Astrocyte of the cerebellum (primary cell): ENCODE data around the gene TSEN15.
"Not testable (repeated sequence)": the region's sequence is repeated elsewhere in the genome, so short reads cannot be mapped to it uniquely, and the experiment has no call there.

Experiments
- DNase-seq: peaks from one replicate; pipeline ENCODE4 v3.0.0-alpha.2; 2011; ENCODE audit warnings: low read depth
- H3K4me3 ChIP-seq: 2 replicates; pipeline ENCODE4 v1.5.1; 2011; ENCODE audit warnings: mild to moderate bottlenecking, low read depth, low read length, moderate library complexity
- in situ Hi-C: cut with HindIII; loops from 2 replicates; pipeline ENCODE4 v1.10.0; 2017; ENCODE audit warnings: low sequenced_read_pairs
- TF ChIP-seq, protein P1 (sequence below): IDR thresholded peaks from 2 replicates; pipeline ENCODE4 v1.5.1; 2012; ENCODE audit warnings: low read length, low read depth, moderate library complexity, mild to moderate bottlenecking; ENCODE audit errors: missing control alignments

Gene TSEN15

DNA sequence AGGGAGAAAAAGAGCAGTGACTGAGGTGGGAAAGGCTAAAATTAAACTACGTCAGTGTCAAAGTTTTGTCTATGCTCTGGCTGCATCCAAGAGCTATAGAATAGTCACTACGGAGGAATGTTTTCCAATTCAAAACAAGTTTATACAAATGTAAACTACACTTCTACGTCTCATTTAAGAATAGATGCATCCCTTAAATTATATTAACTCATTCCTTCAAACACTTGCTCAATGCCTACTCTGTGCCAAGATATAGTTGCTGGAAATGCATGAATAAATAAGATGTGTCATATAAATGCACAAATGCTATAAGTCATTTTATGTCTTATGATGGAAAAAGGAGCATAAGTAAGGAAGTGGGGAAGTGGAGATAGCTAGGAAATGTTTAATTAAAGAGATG is 9.8 kb upstream of the TSEN15 start:
- no peak overlapping the region for H3K4me3 ChIP-seq
- TF ChIP-seq, protein P1, sequence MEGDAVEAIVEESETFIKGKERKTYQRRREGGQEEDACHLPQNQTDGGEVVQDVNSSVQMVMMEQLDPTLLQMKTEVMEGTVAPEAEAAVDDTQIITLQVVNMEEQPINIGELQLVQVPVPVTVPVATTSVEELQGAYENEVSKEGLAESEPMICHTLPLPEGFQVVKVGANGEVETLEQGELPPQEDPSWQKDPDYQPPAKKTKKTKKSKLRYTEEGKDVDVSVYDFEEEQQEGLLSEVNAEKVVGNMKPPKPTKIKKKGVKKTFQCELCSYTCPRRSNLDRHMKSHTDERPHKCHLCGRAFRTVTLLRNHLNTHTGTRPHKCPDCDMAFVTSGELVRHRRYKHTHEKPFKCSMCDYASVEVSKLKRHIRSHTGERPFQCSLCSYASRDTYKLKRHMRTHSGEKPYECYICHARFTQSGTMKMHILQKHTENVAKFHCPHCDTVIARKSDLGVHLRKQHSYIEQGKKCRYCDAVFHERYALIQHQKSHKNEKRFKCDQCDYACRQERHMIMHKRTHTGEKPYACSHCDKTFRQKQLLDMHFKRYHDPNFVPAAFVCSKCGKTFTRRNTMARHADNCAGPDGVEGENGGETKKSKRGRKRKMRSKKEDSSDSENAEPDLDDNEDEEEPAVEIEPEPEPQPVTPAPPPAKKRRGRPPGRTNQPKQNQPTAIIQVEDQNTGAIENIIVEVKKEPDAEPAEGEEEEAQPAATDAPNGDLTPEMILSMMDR, result no peak
- DNase-seq, result no peak
- in situ Hi-C loops, result no loop called here

DNA sequence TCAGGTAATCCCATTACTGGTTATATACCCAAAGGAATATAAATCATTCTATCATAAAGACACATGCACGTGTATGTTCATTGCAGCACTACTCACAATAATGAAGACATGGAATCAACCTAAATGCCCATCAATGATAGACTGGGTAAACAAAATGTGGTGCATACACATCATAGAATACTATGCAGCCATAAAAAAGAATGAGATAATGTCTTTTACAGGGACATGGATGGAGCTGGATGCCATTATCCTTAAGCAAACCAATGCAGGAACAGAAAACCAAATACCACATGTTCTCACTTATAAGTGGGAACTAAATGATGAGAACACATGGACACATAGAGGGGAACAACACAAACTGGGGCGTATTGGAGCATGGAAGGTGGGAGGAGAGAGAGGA is 8.2 kb upstream of the TSEN15 start:
- DNase-seq, H3K4me3 ChIP-seq, in situ Hi-C loops: not testable (repeated sequence)

GRCh38 chr1:184044603-184045376 is 6.7 kb upstream of the TSEN15 start:
- no peak for DNase-seq
- no peak overlapping the region for H3K4me3 ChIP-seq
- in situ Hi-C loops, result no loop called here
- TF ChIP-seq, protein P1, result no peak

DNA sequence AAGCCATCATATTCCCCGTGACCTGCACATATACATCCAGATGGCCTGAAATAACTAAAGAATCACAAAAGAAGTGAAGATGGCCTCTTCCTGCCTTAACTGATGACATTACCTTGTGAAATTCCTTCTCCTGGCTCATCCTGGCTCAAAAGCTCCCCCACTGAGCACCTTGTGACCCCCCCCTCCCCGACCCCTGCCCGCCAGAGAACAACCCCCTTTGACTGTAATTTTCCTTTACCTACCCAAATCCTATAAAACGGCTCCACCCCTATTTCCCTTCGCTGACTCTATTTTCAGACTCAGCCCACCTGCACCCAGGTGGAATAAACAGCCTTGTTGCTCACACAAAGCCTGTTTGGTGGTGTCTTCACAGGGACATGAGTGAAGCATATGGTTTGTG is 4.0 kb upstream of the TSEN15 start:
- H3K4me3 ChIP-seq, in situ Hi-C loops, DNase-seq: not testable (repeated sequence)

GRCh38 chr1:184048561-184049240 is 2.8 kb upstream of the TSEN15 start:
- in situ Hi-C loops, result no loop called here

DNA sequence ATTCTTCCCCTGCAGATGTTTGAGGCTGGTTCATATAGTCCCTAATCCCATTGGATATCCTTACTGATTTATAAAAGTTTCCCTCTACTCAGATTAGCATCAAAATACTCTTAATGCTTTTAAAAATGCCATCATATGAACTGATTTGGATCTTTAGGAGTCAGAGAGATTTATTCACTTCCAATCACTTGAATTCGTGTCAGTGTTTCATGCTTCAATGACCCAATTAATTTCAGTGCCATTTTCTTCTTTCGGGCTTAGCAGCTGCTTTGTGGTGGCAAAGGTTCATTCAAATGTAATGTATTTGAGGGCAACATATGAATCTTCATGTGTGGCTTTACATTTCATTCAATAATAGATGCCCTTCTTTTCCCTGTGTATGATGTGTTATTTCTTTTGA is 2.2 kb upstream of the TSEN15 start:
- no peak overlapping the region for H3K4me3 ChIP-seq
- in situ Hi-C loops, result no loop called here
- TF ChIP-seq, protein P1, result no peak
- no peak for DNase-seq

More at GRCh38 chr1:184048561-184049240, 2.8 kb upstream of the TSEN15 start:
- TF ChIP-seq, protein P1, result no peak
- DNase-seq, result no peak
- no peak overlapping the region for H3K4me3 ChIP-seq

GRCh38 chr1:184049836-184050468 is 1.6 kb upstream of the TSEN15 start:
- TF ChIP-seq, protein P1, result no peak
- in situ Hi-C loops, result no loop called here
- H3K4me3 ChIP-seq, result no peak overlapping the region
- no peak for DNase-seq
